ENCODE data around the gene BIRC6.

GRCh38 chr2:32452338-32453064 lies 95.7 kb downstream of the BIRC6 start:
- TF ChIP-seq MAZ (IDR thresholded peaks at IDR 0.05; ENCODE audit: borderline replicate concordance, low read depth, low read length) = no peak
- TF ChIP-seq, protein P1, sequence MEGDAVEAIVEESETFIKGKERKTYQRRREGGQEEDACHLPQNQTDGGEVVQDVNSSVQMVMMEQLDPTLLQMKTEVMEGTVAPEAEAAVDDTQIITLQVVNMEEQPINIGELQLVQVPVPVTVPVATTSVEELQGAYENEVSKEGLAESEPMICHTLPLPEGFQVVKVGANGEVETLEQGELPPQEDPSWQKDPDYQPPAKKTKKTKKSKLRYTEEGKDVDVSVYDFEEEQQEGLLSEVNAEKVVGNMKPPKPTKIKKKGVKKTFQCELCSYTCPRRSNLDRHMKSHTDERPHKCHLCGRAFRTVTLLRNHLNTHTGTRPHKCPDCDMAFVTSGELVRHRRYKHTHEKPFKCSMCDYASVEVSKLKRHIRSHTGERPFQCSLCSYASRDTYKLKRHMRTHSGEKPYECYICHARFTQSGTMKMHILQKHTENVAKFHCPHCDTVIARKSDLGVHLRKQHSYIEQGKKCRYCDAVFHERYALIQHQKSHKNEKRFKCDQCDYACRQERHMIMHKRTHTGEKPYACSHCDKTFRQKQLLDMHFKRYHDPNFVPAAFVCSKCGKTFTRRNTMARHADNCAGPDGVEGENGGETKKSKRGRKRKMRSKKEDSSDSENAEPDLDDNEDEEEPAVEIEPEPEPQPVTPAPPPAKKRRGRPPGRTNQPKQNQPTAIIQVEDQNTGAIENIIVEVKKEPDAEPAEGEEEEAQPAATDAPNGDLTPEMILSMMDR (conservative IDR thresholded peaks at IDR 0.05; ENCODE audit: low read depth, low read length) = no peak
- no peak for TF ChIP-seq POLR2A (IDR thresholded peaks at IDR 0.05; ENCODE audit: low read depth, low read length)
- no peak for TF ChIP-seq MXI1 (IDR thresholded peaks at IDR 0.05; ENCODE audit: borderline replicate concordance, low read depth, low read length)
- TF ChIP-seq RCOR1 (IDR thresholded peaks at IDR 0.05; ENCODE audit: insufficient replicate concordance, low read length) = no peak
- TF ChIP-seq BHLHE40 (IDR thresholded peaks at IDR 0.05; ENCODE audit: low read depth, low read length) = no peak
- TF ChIP-seq RAD21 (IDR thresholded peaks at IDR 0.05; ENCODE audit: low read length) = no peak
- no peak for TF ChIP-seq CEBPB (IDR thresholded peaks at IDR 0.05; ENCODE audit: low read depth, low read length)
- no peak for TF ChIP-seq RFX5 (IDR thresholded peaks at IDR 0.05; ENCODE audit: low read depth, low read length)
- no peak for TF ChIP-seq NFE2L2 (IDR thresholded peaks at IDR 0.05; ENCODE audit: low read depth, low read length)
- TF ChIP-seq SMC3 (IDR thresholded peaks at IDR 0.05; ENCODE audit: low read depth, low read length) = no peak
